ENCODE measurements around the gene MLYCD.
A peak's percentile ranks its signal among the peaks of the same experiment; 100 is the strongest.

MLYCD gene

GRCh38 chr16:83898463-83899271, at the start of gene MLYCD:
Gene MLYCD, plus strand, starts transcription at chr16:83899115. Its CDS starts 30 bp downstream, at chr16:83899145.
- DNase-seq (ENCODE audit: low spot score) = peak; percentile 79

DNA sequence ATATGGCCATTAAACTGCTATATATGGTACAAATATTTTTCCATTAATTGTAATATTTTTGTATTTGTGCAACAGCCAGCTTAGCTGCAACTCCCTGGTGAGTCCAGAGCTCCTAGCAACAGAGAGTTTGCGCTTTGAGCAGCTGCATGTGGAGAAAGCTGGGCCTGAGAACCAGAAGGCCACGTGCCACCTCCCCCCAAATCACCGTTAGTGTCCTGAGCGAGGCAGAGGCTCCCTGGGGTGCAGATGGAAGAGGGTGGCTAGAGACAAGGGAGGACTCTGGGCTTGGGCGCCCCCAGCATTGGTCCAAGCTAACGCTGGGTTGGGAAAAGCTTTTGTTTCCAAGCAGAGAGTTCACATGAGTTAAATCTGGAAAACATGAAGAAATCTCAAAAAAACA, 49.5 kb upstream of the MLYCD start:
- no peak for DNase-seq (ENCODE audit: low spot score)

DNA sequence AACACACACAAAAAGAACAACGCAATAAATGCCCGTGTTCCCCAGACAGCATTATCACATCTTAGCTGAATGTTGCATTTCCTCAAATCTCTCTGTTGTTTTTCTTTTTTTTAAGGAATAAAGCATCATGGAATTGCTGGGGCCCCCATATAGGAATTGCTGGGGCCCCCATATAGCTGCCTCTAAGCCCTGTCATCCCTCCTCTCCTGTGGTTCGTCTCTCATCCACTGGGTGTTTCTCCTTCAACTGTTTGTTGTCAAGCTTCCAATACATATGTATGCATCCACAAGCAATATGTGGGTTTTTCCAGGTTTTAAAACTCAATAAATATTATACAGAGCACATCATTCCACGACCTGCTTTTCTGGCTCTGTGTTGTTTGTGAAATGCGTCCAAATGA, 48.0 kb upstream of the MLYCD start:
- no peak for DNase-seq (ENCODE audit: low spot score)

DNA sequence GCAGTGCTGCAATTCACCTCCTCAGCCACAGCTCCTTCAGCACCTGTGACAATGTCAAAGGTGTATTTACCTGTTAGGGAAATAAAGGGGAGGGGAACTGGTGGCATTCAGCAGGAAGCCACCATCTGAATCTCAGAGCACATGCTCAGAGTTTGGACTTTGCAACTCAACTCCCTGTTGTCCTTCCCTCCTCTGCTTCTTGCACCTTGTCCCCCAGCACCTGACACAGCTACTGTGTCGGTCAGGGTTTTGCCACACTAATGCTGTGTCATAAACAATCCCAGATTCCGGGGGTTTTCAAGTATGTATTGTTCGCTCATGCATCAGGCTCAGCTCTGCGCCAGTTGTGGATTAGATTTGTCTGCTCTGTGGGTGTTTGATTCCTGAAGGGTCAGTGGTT, 47.4 kb upstream of the MLYCD start:
- DNase-seq (ENCODE audit: low spot score) = no peak

DNA sequence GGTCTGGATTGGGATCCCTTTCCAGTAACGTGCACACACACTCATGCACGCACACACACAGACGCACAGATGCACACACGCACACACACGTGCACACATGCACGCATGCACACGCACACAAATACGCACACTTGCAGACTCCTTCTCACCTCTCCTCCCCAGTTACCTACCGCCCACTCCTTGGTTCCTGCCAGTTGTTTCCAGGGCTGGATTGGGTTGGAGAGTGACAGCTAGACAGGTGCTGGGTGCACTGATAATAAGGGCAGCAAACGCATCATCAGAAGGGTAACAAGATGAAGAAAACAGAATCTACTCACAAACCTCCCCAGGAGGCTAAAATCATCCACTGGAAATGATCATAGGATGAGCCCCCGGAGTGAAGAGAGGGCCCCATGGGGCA, 46.1 kb upstream of the MLYCD start:
- no peak for DNase-seq (ENCODE audit: low spot score)

DNA sequence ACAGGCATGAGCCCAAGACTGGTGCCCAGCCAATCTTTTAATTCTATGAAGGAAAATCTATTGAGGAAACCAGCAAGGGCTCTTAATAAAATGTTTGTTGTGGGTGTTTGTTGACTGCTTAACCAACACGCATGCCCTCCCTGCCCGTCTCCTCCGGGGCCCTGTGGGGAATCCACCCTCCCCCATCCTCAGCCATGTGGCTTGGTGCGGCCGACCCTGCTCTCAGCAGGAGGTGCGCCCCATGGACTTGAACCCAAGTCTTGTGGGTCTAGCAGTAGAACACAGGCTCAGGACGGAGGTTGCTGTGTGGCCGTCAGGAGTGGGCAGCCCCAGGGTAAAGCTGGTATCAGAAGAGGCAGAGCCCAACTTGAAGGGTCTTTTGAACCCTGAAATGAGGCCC, 45.1 kb upstream of the MLYCD start:
- no peak for DNase-seq (ENCODE audit: low spot score)

- no peak for DNase-seq (ENCODE audit: low spot score)
Observed at GRCh38 chr16:83854420-83854819, 44.5 kb upstream of the MLYCD start.

- no peak for DNase-seq (ENCODE audit: low spot score)
Observed at GRCh38 chr16:83856792-83857191, 42.1 kb upstream of the MLYCD start.

- DNase-seq (ENCODE audit: low spot score) = no peak
Observed at GRCh38 chr16:83859265-83859664, 39.6 kb upstream of the MLYCD start.

- no peak for DNase-seq (ENCODE audit: low spot score)
Observed at GRCh38 chr16:83862661-83863060, 36.3 kb upstream of the MLYCD start.

- DNase-seq (ENCODE audit: low spot score) = no peak
Observed at GRCh38 chr16:83863682-83864081, 35.2 kb upstream of the MLYCD start.

DNA sequence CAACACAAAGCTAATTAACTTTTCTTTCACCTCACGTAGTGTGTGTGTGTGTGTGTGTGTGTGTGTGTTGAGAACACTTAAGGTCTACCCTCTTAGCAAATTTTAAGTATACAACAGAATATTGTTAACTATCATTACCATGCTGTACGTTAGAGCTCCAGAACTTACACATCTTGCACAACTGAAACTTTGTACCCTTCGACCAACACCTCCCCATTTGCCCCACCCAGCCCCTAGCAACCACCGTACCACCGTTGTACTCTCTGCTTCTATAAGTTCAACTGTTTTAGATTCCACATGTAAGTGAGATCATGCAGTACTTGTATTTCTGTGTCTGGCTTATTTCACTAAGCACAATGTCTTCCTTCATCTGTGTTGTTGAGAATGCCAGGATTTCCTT, 28.1 kb upstream of the MLYCD start:
- DNase-seq (ENCODE audit: low spot score) = no peak

- peak; percentile 56 for DNase-seq (ENCODE audit: low spot score)
Observed at GRCh38 chr16:83878838-83879237, 20.1 kb upstream of the MLYCD start.

DNA sequence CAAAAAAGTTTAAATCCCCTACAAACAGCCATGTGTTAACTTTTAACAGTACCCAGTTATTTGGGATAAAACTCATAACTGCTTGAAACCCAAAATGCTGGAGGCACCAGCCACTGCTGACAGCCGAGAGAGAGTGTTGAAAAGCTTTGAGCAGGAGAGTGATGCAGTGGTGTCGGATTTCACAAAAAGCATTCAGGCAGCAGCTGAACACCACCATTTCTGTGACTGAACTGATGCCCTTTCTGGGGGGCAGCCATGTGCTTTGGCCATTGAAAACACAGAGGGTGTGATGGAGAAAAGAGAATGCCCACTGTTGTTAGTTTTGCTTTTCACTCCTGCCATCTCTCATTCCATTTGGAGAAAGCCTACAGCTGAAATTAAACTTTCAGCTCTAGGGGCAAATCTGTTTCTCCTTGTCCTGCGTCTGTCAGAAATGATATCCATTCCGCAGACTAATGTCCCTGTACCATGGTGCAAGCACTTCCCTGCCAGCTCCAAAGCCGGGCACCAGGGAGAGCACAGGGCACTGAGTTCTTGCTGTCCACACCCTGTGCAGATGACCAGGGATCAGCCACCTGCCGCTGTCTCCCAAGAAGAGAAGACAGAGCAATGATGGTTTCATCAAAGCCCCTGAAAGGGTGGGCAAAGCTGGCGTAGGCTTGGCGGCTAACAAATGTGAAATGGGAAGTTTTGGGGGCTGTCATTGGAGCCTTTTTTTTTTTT, 16.6 kb upstream of the MLYCD start:
- no peak for DNase-seq (ENCODE audit: low spot score)

DNA sequence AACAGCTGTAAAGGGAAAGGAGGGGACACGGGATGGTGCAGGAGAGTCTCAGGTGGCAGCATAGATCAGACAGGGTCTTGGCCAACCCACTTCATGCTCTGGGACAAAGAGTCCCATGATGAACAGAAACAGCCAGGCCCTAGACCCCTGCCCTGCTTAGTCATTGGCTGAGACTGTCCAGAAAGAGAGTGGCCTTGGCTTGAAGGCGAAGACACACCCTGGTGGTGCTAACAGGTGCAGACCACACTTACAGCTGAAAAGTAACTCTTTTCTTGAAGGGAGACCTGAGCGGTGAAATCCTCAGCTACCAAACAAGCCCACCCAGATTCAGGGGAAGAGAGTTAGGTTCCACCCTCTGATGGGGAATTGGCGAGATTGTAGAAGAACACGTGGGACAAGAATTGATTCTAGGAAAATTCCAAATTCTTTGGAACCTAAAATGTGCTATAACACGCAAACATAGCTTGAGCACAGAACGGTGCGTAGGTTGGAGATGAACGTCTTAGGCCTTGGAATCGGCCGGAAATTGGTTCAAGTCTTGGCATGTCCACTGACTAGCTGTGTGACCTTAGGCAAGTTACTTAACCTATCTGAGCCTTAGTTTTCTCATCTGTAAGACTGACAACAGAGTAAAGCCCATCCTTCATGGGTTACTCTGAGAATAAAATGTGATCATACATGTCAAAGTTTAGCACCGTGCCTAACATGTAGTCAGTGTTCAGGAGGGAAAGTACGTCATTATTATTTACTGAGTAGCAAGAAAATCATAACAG, 12.5 kb upstream of the MLYCD start:
- DNase-seq (ENCODE audit: low spot score) = no peak

DNA sequence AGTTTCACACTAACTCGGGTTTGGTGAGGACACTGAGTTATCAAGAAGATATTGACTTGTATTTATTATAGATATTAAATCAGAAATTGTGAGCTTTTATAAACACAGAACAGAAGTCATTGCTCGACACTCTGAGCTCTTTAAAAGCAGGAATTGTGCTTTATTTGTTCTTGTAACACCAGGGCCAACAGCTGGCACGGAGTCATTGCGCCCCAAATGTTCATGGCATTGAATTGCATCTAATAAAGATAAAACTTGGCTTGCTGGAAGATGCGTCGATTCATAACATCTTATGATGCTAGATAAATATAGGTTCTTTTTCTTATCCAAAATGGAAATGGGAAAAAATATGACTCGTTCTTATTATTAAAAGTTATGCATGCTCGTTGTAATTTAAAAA, 11.8 kb upstream of the MLYCD start:
- peak; percentile 41 for DNase-seq (ENCODE audit: low spot score)

GRCh38 chr16:83887564-83887963, 11.4 kb upstream of the MLYCD start:
- no peak for DNase-seq (ENCODE audit: low spot score)

- DNase-seq (ENCODE audit: low spot score) = no peak
Observed at GRCh38 chr16:83888672-83889044, 10.3 kb upstream of the MLYCD start.

GRCh38 chr16:83890359-83890758, 8.6 kb upstream of the MLYCD start:
- DNase-seq (ENCODE audit: low spot score) = no peak

DNA sequence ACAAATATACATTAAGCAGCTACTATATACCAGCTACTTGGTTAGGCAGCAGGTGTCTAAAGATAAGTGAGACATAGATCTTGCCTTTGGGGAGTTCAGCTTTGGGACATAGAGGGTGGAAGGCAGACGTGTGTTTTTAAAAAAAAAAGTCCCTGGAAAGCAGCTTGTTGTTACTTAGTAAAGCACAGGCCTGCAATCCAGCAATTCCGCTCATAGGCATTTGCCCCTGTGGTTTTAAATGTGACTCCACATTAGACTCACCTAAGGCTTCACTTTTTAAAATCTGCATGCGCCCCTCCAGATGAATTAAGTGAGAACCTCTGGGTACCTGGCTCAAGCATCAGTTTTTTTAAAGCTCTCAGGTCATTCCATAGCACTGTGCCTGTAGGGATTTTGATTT, 7.2 kb upstream of the MLYCD start:
- no peak for DNase-seq (ENCODE audit: low spot score)

DNA sequence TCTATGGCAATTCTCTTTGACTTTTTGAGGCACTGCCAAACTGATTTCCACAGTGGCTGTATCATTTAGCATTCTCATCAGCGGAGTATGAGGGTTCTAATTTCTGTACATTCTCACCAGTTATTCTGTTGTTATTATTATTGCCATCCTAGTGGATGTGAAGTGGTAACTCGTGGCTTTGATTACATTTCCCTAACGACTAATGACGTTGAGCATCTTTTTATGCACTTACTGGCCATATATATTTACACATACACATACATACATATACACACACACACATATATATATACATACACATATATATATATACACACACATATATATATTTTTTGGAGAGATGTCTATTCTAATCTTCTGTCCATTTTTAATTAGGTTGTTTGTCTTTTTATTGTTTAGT, 3.7 kb upstream of the MLYCD start:
- no peak for DNase-seq (ENCODE audit: low spot score)

- DNase-seq (ENCODE audit: low spot score) = no peak
Observed at GRCh38 chr16:83895942-83896341, 3.0 kb upstream of the MLYCD start.
